Measurements from ENCODE around the gene LGMN. TPM values are rescaled to one million over a fixed set of nuclear protein-coding genes. Genes with fewer than 3 reads are reported as not detected.
"Not testable (repeated sequence)": the region's sequence is repeated elsewhere in the genome, so short reads cannot be mapped to it uniquely, and the experiment has no call there.

The LGMN gene
- total and polyA plus RNA-seq, 9 of the 15 experiments (the other 6 are each of a cell fraction or from before 2014, with no cell fraction given), result 0.05 to 1.4 (median 0.43) TPM; not detected in 2

GRCh38 chr14:92680330-92680729 lies 68.1 kb downstream of the LGMN start:
- H3K27ac ChIP-seq (ENCODE audit: extremely low read depth, low read depth, low read length); H3K27me3 ChIP-seq (ENCODE audit: control insufficient read depth in 2 of 2, insufficient read depth in 2 of 2, low read length in 2 of 2); H4K20me1 ChIP-seq (replicated peaks; ENCODE audit: control insufficient read depth, insufficient read depth, low read length); H3K4me2 ChIP-seq (ENCODE audit: insufficient read depth, low read length); in situ Hi-C loops (cut with MboI); POLR2A ChIA-PET; DNase-seq (ENCODE audit: extremely low read depth in 1 of 4, low spot score in 3 of 4); H2AFZ ChIP-seq (ENCODE audit: low read depth, low read length); H3K4me3 ChIP-seq; H3K9ac ChIP-seq (ENCODE audit: insufficient read depth in 1 of 2, low read depth in 2 of 2, low read length in 2 of 2); H3K36me3 ChIP-seq (ENCODE audit: control insufficient read depth, insufficient read depth, low read length); ATAC-seq; H3K79me2 ChIP-seq (ENCODE audit: control insufficient read depth, insufficient read depth, low read length); H3K9me1 ChIP-seq (ENCODE audit: control insufficient read depth, insufficient read depth, low read length); BruUV-seq (replicated peaks); H3K4me1 ChIP-seq (replicated peaks in 1 of 2; ENCODE audit: control insufficient read depth in 2 of 2, insufficient read depth in 2 of 2, low read length in 2 of 2); H3K9me3 ChIP-seq (replicated peaks; ENCODE audit: control insufficient read depth, insufficient read depth, low read depth, low read length); CTCF ChIA-PET (ENCODE audit: low intra/inter-chr PET ratio); FAIRE-seq: not testable (repeated sequence)
- intact Hi-C loops (cut with micrococcal nuclease), result loop anchor here (2.0 kb wide), 1 partner anchor 92 kb away; no protein-coding TSS in a partner anchor
- 17% methylated on average over 3 of the region's 4 CpGs for WGBS (ENCODE audit: insufficient coverage, low coverage, missing lambda C conversion rate)

GRCh38 chr14:92679246-92679645 lies 69.2 kb downstream of the LGMN start:
- CTCF ChIA-PET (ENCODE audit: low intra/inter-chr PET ratio), result no interaction called here
- Histone ChIP-seq H3K4me3 (no peak overlapping the region), H3K27ac (ENCODE audit: extremely low read depth, low read depth, low read length) (no peak overlapping the region), H3K9me1 (ENCODE audit: control insufficient read depth, insufficient read depth, low read length) (no peaks in the 10 kb centered on the region), H3K9ac (ENCODE audit: insufficient read depth in 1 of 2, low read depth in 2 of 2, low read length in 2 of 2) (no peak overlapping the region), H3K27me3 (ENCODE audit: control insufficient read depth in 2 of 2, insufficient read depth in 2 of 2, low read length in 2 of 2) (0 out of 5 replicates have a peak, but pooled peaks cover 0 to 4% of the 10 kb centered on the region in 2 experiments), H3K9me3 (replicated peaks; ENCODE audit: control insufficient read depth, insufficient read depth, low read depth, low read length) (no peaks in the 10 kb centered on the region), H3K36me3 (ENCODE audit: control insufficient read depth, insufficient read depth, low read length) (no peaks in the 10 kb centered on the region), H3K79me2 (ENCODE audit: control insufficient read depth, insufficient read depth, low read length) (no peaks in the 10 kb centered on the region), H4K20me1 (replicated peaks; ENCODE audit: control insufficient read depth, insufficient read depth, low read length) (no peaks in the 10 kb centered on the region), H3K4me2 (ENCODE audit: insufficient read depth, low read length) (no peak overlapping the region), H3K4me1 (replicated peaks in 1 of 2; ENCODE audit: control insufficient read depth in 2 of 2, insufficient read depth in 2 of 2, low read length in 2 of 2) (no peaks in the 10 kb centered on the region; a peak in 1 of 5 replicates), H2AFZ (ENCODE audit: low read depth, low read length) (no peak overlapping the region)
- in situ Hi-C loops (cut with MboI), result no loop called here
- FAIRE-seq (no peak), ATAC-seq (no peak), DNase-seq (ENCODE audit: extremely low read depth in 1 of 4, low spot score in 3 of 4) (no peak)
- 0% methylated on average over 4 of the region's 4 CpGs for WGBS (ENCODE audit: insufficient coverage, low coverage, missing lambda C conversion rate)
- BruUV-seq (replicated peaks), result no TSS peak
- intact Hi-C loops (cut with micrococcal nuclease), result no loop called here
- POLR2A ChIA-PET, result no interaction called here
- TF ChIP-seq TEAD4 (IDR thresholded peaks at IDR 0.05; ENCODE audit: low read length), result no peak
- TF ChIP-seq TEAD4 (CRISPR knock-in tag; IDR thresholded peaks at IDR 0.05; ENCODE audit: borderline replicate concordance), result no peak
- TF ChIP-seq RBM17 (IDR thresholded peaks at IDR 0.05; ENCODE audit: borderline replicate concordance, low read depth, low read length), result no peak
- no peak for TF ChIP-seq HDAC3 (IDR thresholded peaks at IDR 0.05; ENCODE audit: borderline replicate concordance, partially characterized antibody)
- no peak for TF ChIP-seq SNIP1 (IDR thresholded peaks at IDR 0.05; ENCODE audit: low read depth)
- TF ChIP-seq POLR3A (IDR thresholded peaks at IDR 0.05; ENCODE audit: borderline replicate concordance, extremely low read depth, insufficient read depth, insufficient read length), result no peak
- no peak for TF ChIP-seq TAL1 (IDR thresholded peaks at IDR 0.05)
- TF ChIP-seq ZNF778 (CRISPR knock-in tag; IDR thresholded peaks at IDR 0.05), result no peak
- TF ChIP-seq EHMT2 (IDR thresholded peaks at IDR 0.05), result no peak
- TF ChIP-seq CHD2 (IDR thresholded peaks at IDR 0.05; ENCODE audit: low read depth, low read length), result no peak
- TF ChIP-seq FOS (IDR thresholded peaks at IDR 0.05; ENCODE audit: extremely low read depth, insufficient read length), result no peak
- TF ChIP-seq, protein P1, sequence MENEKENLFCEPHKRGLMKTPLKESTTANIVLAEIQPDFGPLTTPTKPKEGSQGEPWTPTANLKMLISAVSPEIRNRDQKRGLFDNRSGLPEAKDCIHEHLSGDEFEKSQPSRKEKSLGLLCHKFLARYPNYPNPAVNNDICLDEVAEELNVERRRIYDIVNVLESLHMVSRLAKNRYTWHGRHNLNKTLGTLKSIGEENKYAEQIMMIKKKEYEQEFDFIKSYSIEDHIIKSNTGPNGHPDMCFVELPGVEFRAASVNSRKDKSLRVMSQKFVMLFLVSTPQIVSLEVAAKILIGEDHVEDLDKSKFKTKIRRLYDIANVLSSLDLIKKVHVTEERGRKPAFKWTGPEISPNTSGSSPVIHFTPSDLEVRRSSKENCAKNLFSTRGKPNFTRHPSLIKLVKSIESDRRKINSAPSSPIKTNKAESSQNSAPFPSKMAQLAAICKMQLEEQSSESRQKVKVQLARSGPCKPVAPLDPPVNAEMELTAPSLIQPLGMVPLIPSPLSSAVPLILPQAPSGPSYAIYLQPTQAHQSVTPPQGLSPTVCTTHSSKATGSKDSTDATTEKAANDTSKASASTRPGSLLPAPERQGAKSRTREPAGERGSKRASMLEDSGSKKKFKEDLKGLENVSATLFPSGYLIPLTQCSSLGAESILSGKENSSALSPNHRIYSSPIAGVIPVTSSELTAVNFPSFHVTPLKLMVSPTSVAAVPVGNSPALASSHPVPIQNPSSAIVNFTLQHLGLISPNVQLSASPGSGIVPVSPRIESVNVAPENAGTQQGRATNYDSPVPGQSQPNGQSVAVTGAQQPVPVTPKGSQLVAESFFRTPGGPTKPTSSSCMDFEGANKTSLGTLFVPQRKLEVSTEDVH (IDR thresholded peaks at IDR 0.05; ENCODE audit: low read depth, partially characterized antibody), result no peak
- no peak for TF ChIP-seq PRMT5 (CRISPR knock-in tag; IDR thresholded peaks at IDR 0.05)
- no peak for TF ChIP-seq RBM25 (IDR thresholded peaks at IDR 0.05; ENCODE audit: low read depth, low read length, severe bottlenecking)
- no peak for TF ChIP-seq CREB1 (IDR thresholded peaks at IDR 0.05)
- no peak for TF ChIP-seq CREB1 (CRISPR knock-in tag; IDR thresholded peaks at IDR 0.05)
- TF ChIP-seq POLR2AphosphoS2 (IDR thresholded peaks at IDR 0.05; ENCODE audit: low read length), result no peak
